ENCODE measurements around the gene FADD.

The FADD gene

DNA sequence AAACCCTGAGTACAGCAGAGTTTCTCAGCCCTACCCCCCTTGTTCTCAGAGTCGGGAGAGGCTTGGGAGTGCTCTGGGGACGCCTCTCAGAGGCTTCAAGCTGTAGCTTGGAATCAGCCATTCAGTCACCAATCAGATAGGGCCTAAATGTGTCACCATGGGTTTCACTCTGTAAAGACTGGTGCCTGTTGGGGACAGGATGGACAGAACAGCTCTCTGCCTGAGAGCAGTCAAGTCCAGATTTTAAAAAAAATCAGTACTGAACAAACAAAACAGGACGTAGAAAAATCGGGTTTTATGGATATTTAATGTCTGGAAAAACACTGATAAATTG lies 1.3 kb downstream of the FADD start (continued):
- TF ChIP-seq PPARA (CRISPR knock-in tag; IDR thresholded peaks at IDR 0.05; ENCODE audit: borderline replicate concordance) (no peak), ZNF8 (CRISPR knock-in tag; IDR thresholded peaks at IDR 0.05) (no peak), ZC3H10 (CRISPR knock-in tag; IDR thresholded peaks at IDR 0.05) (no peak), ISL1 (CRISPR knock-in tag; IDR thresholded peaks at IDR 0.05) (no peak), ESRRG (CRISPR knock-in tag; IDR thresholded peaks at IDR 0.05) (no peak)
- TF ChIP-seq, protein P1, sequence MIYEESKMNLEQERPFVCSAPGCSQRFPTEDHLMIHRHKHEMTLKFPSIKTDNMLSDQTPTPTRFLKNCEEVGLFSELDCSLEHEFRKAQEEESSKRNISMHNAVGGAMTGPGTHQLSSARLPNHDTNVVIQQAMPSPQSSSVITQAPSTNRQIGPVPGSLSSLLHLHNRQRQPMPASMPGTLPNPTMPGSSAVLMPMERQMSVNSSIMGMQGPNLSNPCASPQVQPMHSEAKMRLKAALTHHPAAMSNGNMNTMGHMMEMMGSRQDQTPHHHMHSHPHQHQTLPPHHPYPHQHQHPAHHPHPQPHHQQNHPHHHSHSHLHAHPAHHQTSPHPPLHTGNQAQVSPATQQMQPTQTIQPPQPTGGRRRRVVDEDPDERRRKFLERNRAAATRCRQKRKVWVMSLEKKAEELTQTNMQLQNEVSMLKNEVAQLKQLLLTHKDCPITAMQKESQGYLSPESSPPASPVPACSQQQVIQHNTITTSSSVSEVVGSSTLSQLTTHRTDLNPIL (CRISPR knock-in tag; IDR thresholded peaks at IDR 0.05; ENCODE audit: low read depth), result no peak
- TF ChIP-seq, protein P2, sequence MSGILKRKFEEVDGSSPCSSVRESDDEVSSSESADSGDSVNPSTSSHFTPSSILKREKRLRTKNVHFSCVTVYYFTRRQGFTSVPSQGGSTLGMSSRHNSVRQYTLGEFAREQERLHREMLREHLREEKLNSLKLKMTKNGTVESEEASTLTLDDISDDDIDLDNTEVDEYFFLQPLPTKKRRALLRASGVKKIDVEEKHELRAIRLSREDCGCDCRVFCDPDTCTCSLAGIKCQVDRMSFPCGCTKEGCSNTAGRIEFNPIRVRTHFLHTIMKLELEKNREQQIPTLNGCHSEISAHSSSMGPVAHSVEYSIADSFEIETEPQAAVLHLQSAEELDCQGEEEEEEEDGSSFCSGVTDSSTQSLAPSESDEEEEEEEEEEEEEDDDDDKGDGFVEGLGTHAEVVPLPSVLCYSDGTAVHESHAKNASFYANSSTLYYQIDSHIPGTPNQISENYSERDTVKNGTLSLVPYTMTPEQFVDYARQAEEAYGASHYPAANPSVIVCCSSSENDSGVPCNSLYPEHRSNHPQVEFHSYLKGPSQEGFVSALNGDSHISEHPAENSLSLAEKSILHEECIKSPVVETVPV (CRISPR knock-in tag; IDR thresholded peaks at IDR 0.05), result no peak

DNA sequence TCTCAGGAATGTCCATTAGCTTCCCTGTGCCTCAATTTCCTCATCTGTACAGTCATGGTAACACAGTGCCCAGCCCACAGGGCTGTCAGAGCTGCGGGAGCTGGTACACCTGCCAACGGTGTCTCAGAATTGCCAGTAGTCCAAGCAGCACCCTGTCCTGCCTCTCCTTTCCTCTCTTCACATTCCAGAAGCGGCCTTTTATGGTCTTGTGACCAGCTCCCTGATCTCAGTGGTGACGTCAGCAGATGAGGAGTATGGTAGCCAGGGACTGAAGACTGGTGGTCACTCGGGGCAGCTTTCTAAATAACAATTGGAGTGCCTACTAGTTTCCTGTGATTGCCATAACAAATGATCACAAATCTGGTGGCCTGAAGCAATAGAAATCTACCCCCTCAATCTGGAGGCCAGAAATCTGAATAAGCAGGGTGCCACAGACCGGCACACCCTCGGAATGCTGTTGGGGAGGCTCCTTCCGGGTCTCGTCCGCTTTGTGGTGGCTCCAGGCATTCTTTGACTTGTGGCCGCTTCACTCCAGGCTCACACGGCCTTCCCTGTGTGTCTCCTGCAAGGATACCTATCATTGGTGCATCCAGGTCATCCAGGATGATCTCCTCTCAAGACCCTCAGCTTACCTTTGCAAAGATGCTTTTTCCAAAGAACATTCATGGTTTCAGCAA lies 2.1 kb downstream of the FADD start:
- TF ChIP-seq, protein P3, sequence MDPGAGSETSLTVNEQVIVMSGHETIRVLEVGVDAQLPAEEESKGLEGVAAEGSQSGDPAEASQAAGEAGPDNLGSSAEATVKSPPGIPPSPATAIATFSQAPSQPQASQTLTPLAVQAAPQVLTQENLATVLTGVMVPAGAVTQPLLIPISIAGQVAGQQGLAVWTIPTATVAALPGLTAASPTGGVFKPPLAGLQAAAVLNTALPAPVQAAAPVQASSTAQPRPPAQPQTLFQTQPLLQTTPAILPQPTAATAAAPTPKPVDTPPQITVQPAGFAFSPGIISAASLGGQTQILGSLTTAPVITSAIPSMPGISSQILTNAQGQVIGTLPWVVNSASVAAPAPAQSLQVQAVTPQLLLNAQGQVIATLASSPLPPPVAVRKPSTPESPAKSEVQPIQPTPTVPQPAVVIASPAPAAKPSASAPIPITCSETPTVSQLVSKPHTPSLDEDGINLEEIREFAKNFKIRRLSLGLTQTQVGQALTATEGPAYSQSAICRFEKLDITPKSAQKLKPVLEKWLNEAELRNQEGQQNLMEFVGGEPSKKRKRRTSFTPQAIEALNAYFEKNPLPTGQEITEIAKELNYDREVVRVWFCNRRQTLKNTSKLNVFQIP (CRISPR knock-in tag; IDR thresholded peaks at IDR 0.05; ENCODE audit: borderline replicate concordance, low read depth), result no peak
- TF ChIP-seq ZNF565 (CRISPR knock-in tag; conservative IDR thresholded peaks at IDR 0.05; ENCODE audit: low read depth), result no peak
- ATAC-seq, result no peak

DNA sequence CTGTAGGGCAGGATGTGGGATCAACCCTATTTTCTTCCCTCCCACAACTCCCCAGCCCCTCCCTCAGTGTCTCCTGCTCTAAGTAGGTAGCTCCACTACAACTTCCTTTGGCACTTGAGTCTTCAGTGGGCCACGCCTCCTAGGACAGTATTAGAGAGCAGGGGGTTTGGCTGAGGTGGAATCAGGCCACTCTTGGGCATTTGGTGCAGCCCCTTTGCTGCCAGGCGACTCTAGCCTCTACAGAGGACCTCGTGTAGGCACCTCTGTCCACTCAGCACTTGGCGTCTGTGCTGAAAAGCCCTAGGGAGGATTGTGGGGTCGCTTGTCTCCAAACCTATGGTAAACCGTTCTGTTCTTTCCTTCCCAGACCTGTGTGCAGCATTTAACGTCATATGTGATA lies 2.7 kb downstream of the FADD start:
- TF ChIP-seq PATZ1 (CRISPR knock-in tag; IDR thresholded peaks at IDR 0.05; ENCODE audit: borderline replicate concordance), result no peak
- no peak for TF ChIP-seq ISL1 (CRISPR knock-in tag; IDR thresholded peaks at IDR 0.05)
- TF ChIP-seq CSDC2 (CRISPR knock-in tag; IDR thresholded peaks at IDR 0.05), result no peak
- TF ChIP-seq TOX (CRISPR knock-in tag; IDR thresholded peaks at IDR 0.05; ENCODE audit: borderline replicate concordance), result no peak
- TF ChIP-seq, protein P4, sequence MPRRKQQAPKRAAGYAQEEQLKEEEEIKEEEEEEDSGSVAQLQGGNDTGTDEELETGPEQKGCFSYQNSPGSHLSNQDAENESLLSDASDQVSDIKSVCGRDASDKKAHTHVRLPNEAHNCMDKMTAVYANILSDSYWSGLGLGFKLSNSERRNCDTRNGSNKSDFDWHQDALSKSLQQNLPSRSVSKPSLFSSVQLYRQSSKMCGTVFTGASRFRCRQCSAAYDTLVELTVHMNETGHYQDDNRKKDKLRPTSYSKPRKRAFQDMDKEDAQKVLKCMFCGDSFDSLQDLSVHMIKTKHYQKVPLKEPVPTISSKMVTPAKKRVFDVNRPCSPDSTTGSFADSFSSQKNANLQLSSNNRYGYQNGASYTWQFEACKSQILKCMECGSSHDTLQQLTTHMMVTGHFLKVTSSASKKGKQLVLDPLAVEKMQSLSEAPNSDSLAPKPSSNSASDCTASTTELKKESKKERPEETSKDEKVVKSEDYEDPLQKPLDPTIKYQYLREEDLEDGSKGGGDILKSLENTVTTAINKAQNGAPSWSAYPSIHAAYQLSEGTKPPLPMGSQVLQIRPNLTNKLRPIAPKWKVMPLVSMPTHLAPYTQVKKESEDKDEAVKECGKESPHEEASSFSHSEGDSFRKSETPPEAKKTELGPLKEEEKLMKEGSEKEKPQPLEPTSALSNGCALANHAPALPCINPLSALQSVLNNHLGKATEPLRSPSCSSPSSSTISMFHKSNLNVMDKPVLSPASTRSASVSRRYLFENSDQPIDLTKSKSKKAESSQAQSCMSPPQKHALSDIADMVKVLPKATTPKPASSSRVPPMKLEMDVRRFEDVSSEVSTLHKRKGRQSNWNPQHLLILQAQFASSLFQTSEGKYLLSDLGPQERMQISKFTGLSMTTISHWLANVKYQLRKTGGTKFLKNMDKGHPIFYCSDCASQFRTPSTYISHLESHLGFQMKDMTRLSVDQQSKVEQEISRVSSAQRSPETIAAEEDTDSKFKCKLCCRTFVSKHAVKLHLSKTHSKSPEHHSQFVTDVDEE (CRISPR knock-in tag; IDR thresholded peaks at IDR 0.05), result no peak
- TF ChIP-seq ARNTL (CRISPR knock-in tag; IDR thresholded peaks at IDR 0.05; ENCODE audit: borderline replicate concordance, low read depth), result no peak
- TF ChIP-seq OSR1 (CRISPR knock-in tag; IDR thresholded peaks at IDR 0.05), result no peak
- ATAC-seq, result no peak

GRCh38 chr11:70206226-70206981 lies 3.3 kb downstream of the FADD start:
- ATAC-seq, result no peak
- TF ChIP-seq ZNF8 (CRISPR knock-in tag; IDR thresholded peaks at IDR 0.05), result no peak
- TF ChIP-seq ARNTL (CRISPR knock-in tag; IDR thresholded peaks at IDR 0.05; ENCODE audit: borderline replicate concordance, low read depth), result no peak
- no peak for TF ChIP-seq CSDC2 (CRISPR knock-in tag; IDR thresholded peaks at IDR 0.05)
- no peak for TF ChIP-seq RARB (CRISPR knock-in tag; IDR thresholded peaks at IDR 0.05)
- no peak for TF ChIP-seq SNAI2 (CRISPR knock-in tag; IDR thresholded peaks at IDR 0.05)
- no peak for TF ChIP-seq ZNF565 (CRISPR knock-in tag; conservative IDR thresholded peaks at IDR 0.05; ENCODE audit: low read depth)
- TF ChIP-seq ZC3H10 (CRISPR knock-in tag; IDR thresholded peaks at IDR 0.05), result no peak
- no peak for TF ChIP-seq OSR1 (CRISPR knock-in tag; IDR thresholded peaks at IDR 0.05)
- TF ChIP-seq, protein P3 (CRISPR knock-in tag; IDR thresholded peaks at IDR 0.05; ENCODE audit: borderline replicate concordance, low read depth), result no peak
- no peak for TF ChIP-seq PATZ1 (CRISPR knock-in tag; IDR thresholded peaks at IDR 0.05; ENCODE audit: borderline replicate concordance)
- no peak for TF ChIP-seq GLIS3 (CRISPR knock-in tag; IDR thresholded peaks at IDR 0.05)
- TF ChIP-seq ZFP30 (CRISPR knock-in tag; IDR thresholded peaks at IDR 0.05), result no peak
